Astrocyte (in vitro differentiated cells and primary cell): ENCODE measurements around the gene TBC1D16. TPM values are rescaled to one million over a fixed set of nuclear protein-coding genes. Genes with fewer than 3 reads are reported as not detected.

Experiments
- DNase-seq: peaks from one replicate; pipeline ENCODE4 v3.0.0-alpha.2; 2010; ENCODE audit warnings: low read depth
- FAIRE-seq: peaks from 2 replicates; lab custom pipeline; 2011; peaks lifted over from hg19 to GRCh38; lab: Jason Lieb, UNC
- H2AFZ ChIP-seq: 2 replicates; pipeline ENCODE4 v1.6.0; 2012; ENCODE audit warnings: low read depth, low read length, inconsistent platforms
- H3K27ac ChIP-seq: 2 replicates; pipeline ENCODE4 v1.5.1; 2011; ENCODE audit warnings: low read depth, low read length, inconsistent platforms
- H3K27me3 ChIP-seq: 2 replicates; pipeline ENCODE4 v1.6.0; 2011; ENCODE audit warnings: low read length, inconsistent platforms; ENCODE audit not compliant: insufficient read depth
- H3K36me3 ChIP-seq: 2 replicates; pipeline ENCODE4 v1.5.1; 2011; ENCODE audit warnings: low read length, inconsistent platforms; ENCODE audit not compliant: insufficient read depth
- H3K4me1 ChIP-seq: 2 replicates; pipeline ENCODE4 v1.5.1; 2011; ENCODE audit warnings: low read length, inconsistent platforms; ENCODE audit not compliant: insufficient read depth
- H3K4me2 ChIP-seq: 2 replicates; pipeline ENCODE4 v1.6.0; 2012; ENCODE audit warnings: low read length, inconsistent platforms
- H3K4me3 ChIP-seq: 2 replicates; pipeline ENCODE4 v1.5.1; 2011; ENCODE audit warnings: low read depth, mild to moderate bottlenecking, low read length, inconsistent platforms; ENCODE audit not compliant: insufficient read depth
- H3K79me2 ChIP-seq: 2 replicates; pipeline ENCODE4 v1.6.0; 2012; ENCODE audit warnings: mild to moderate bottlenecking, low read length, inconsistent platforms; ENCODE audit not compliant: insufficient read depth
- H3K9ac ChIP-seq: 2 replicates; pipeline ENCODE4 v1.6.0; 2012; ENCODE audit warnings: mild to moderate bottlenecking, low read length, inconsistent platforms
- H3K9me3 ChIP-seq: 2 replicates; pipeline ENCODE4 v1.5.1; 2012; ENCODE audit warnings: low read depth, mild to moderate bottlenecking, low read length, inconsistent platforms; ENCODE audit not compliant: insufficient read depth
- H4K20me1 ChIP-seq: 2 replicates; pipeline ENCODE4 v1.6.0; 2012; ENCODE audit warnings: low read length, inconsistent platforms; ENCODE audit not compliant: insufficient read depth
- H3K27ac Mint-ChIP-seq: one replicate; pipeline ENCODE4 v1.8.0; 2021; ENCODE audit warnings: mild to moderate bottlenecking, mixed read lengths; ENCODE audit not compliant: unreplicated experiment
- H3K27me3 Mint-ChIP-seq: one replicate; pipeline ENCODE4 v1.8.0; 2021; ENCODE audit warnings: low read depth, mixed read lengths; ENCODE audit not compliant: unreplicated experiment
- H3K36me3 Mint-ChIP-seq: one replicate; pipeline ENCODE4 v1.8.0; 2021; ENCODE audit warnings: low read depth, mixed read lengths; ENCODE audit not compliant: unreplicated experiment
- H3K4me1 Mint-ChIP-seq: one replicate; pipeline ENCODE4 v1.8.0; 2021; ENCODE audit warnings: low read depth, mixed read lengths; ENCODE audit not compliant: unreplicated experiment
- H3K4me3 Mint-ChIP-seq: one replicate; pipeline ENCODE4 v1.8.0; 2021; ENCODE audit warnings: mild to moderate bottlenecking, moderate library complexity, mixed read lengths; ENCODE audit not compliant: unreplicated experiment
- H3K9me3 Mint-ChIP-seq: one replicate; pipeline ENCODE4 v1.8.0; 2021; ENCODE audit warnings: mild to moderate bottlenecking, mixed read lengths; ENCODE audit not compliant: unreplicated experiment
- CTCF ChIP-seq: IDR thresholded peaks from 2 replicates; pipeline ENCODE4 v1.5.1; 2011; ENCODE audit warnings: low read depth, mild to moderate bottlenecking, inconsistent platforms, low read length, moderate library complexity; ENCODE audit not compliant: insufficient read depth
- EZH2 ChIP-seq: IDR thresholded peaks from 2 replicates; pipeline ENCODE4 v1.6.1; 2012; ENCODE audit warnings: mild to moderate bottlenecking, low read length, inconsistent platforms; ENCODE audit not compliant: insufficient read depth
- total RNA-seq: library from RNA; stranded (reverse); gene quantifications from 2 replicates; pipeline ENCODE4 v1.2.1, GENCODE V29; 2021

Gene TBC1D16
- total RNA-seq, 1 donor from 2014 or later = 37.6 TPM

- H3K36me3 ChIP-seq = no peaks in the 10 kb centered on the region
- peak overlapping the region; percentile 89 for H3K27ac Mint-ChIP-seq
- no peak overlapping the region for H3K4me3 ChIP-seq
- H2AFZ ChIP-seq = peak overlapping the region; percentile 21
- peaks cover 3% of the 10 kb centered on the region for H3K9me3 Mint-ChIP-seq
- H3K4me1 ChIP-seq = peaks cover 54% of the 10 kb centered on the region
- no peaks in the 10 kb centered on the region for H3K79me2 ChIP-seq
- no peaks in the 10 kb centered on the region for H3K9me3 ChIP-seq
- peak overlapping the region; percentile 58 for H3K4me3 Mint-ChIP-seq
- DNase-seq (no peak), FAIRE-seq (no peak)
- peaks cover 28% of the 10 kb centered on the region for H3K4me1 Mint-ChIP-seq
- H4K20me1 ChIP-seq = peaks cover 15% of the 10 kb centered on the region
- peaks cover 18% of the 10 kb centered on the region for H3K36me3 Mint-ChIP-seq
- H3K9ac ChIP-seq = peak overlapping the region; percentile 66
- TF ChIP-seq EZH2 (no peak), CTCF (no peak)
- H3K27me3 Mint-ChIP-seq = peaks cover 3% of the 10 kb centered on the region
- H3K27ac ChIP-seq = peak overlapping the region; percentile 72
- H3K4me2 ChIP-seq = peak overlapping the region; percentile 77
- H3K27me3 ChIP-seq = no peaks in the 10 kb centered on the region
These were observed 84.9 kb downstream of the TBC1D16 start for GRCh38 chr17:79950751-79951150.

GRCh38 chr17:79950306-79950705 is 85.4 kb downstream of the TBC1D16 start:
- Histone ChIP-seq H3K36me3 (no peaks in the 10 kb centered on the region), H3K27me3 (no peaks in the 10 kb centered on the region), H3K27ac (no peak overlapping the region), H4K20me1 (peaks cover 13% of the 10 kb centered on the region), H3K4me3 (no peak overlapping the region), H3K9me3 (no peaks in the 10 kb centered on the region), H2AFZ (no peak overlapping the region), H3K4me2 (no peak overlapping the region), H3K4me1 (peaks cover 54% of the 10 kb centered on the region), H3K79me2 (no peaks in the 10 kb centered on the region), H3K9ac (no peak overlapping the region)
- H3K4me3 Mint-ChIP-seq = peak overlapping the region; percentile 58
- peaks cover 3% of the 10 kb centered on the region for H3K27me3 Mint-ChIP-seq
- peaks cover 28% of the 10 kb centered on the region for H3K4me1 Mint-ChIP-seq
- peaks cover 18% of the 10 kb centered on the region for H3K36me3 Mint-ChIP-seq
- FAIRE-seq (no peak), DNase-seq (no peak)
- H3K27ac Mint-ChIP-seq = peak overlapping the region; percentile 44
- TF ChIP-seq EZH2 (no peak), CTCF (no peak)
- peaks cover 3% of the 10 kb centered on the region for H3K9me3 Mint-ChIP-seq

GRCh38 chr17:79949656-79950209 is 85.9 kb downstream of the TBC1D16 start:
- Mint-ChIP-seq H3K36me3 (peaks cover 21% of the 10 kb centered on the region), H3K27me3 (peaks cover 3% of the 10 kb centered on the region), H3K4me1 (peaks cover 28% of the 10 kb centered on the region), H3K27ac (peak overlapping the region; percentile 69), H3K4me3 (no peak overlapping the region), H3K9me3 (peaks cover 3% of the 10 kb centered on the region)
- DNase-seq (no peak), FAIRE-seq (no peak)
- Histone ChIP-seq H3K36me3 (no peaks in the 10 kb centered on the region), H3K27me3 (no peaks in the 10 kb centered on the region), H4K20me1 (peaks cover 13% of the 10 kb centered on the region), H3K79me2 (no peaks in the 10 kb centered on the region), H3K4me3 (no peak overlapping the region), H2AFZ (no peak overlapping the region), H3K9me3 (no peaks in the 10 kb centered on the region), H3K4me1 (peaks cover 54% of the 10 kb centered on the region), H3K27ac (no peak overlapping the region), H3K9ac (peak overlapping the region; percentile 8), H3K4me2 (peak overlapping the region; percentile 4)
- TF ChIP-seq CTCF (no peak), EZH2 (no peak)
